MM.1S (cell line): Measurements from ENCODE around the gene SMURF1.

Experiments
- DNase-seq: peaks from one replicate; pipeline ENCODE4 v3.0.0-alpha.2; 2015
- H2AFZ ChIP-seq: fragments of 300-600 bp; sonication (generic); 2 replicates; pipeline ENCODE4 v1.6.0; 2016; ENCODE audit warnings: antibody characterized with exemption, low read length
- H3F3A ChIP-seq: fragments of 300-600 bp; sonication (generic); 2 replicates; pipeline ENCODE4 v1.6.1; 2016; ENCODE audit warnings: mild to moderate bottlenecking, antibody characterized with exemption, low read length, moderate library complexity, mixed read lengths; ENCODE audit not compliant: insufficient read depth
- H3K27ac ChIP-seq: fragments of 300-600 bp; sonication (generic); 2 replicates; pipeline ENCODE4 v1.5.1; 2016; ENCODE audit warnings: mild to moderate bottlenecking, low read length
- H3K27me3 ChIP-seq: fragments of 300-600 bp; sonication (generic); replicated peaks from 2 replicates; pipeline ENCODE4 v1.6.0; 2016; ENCODE audit warnings: low read length; ENCODE audit not compliant: insufficient read depth
- H3K36me3 ChIP-seq: fragments of 300-600 bp; sonication (generic); replicated peaks from 2 replicates; pipeline ENCODE4 v1.6.1; 2016; ENCODE audit warnings: mild to moderate bottlenecking, low read length, mixed read lengths; ENCODE audit not compliant: insufficient read depth
- H3K4me1 ChIP-seq: fragments of 300-600 bp; sonication (generic); 2 replicates; pipeline ENCODE4 v1.6.1; 2016; ENCODE audit warnings: low read length, mixed read lengths
- H3K4me2 ChIP-seq: fragments of 300-600 bp; sonication (generic); 2 replicates; pipeline ENCODE4 v1.6.0; 2016; ENCODE audit warnings: low read depth, low read length
- H3K4me3 ChIP-seq: fragments of 300-600 bp; sonication (generic); 2 replicates; pipeline ENCODE4 v1.5.1; 2016; ENCODE audit warnings: low read length, mixed read lengths
- H3K79me2 ChIP-seq: fragments of 300-600 bp; sonication (generic); 2 replicates; pipeline ENCODE4 v1.6.1; 2016; ENCODE audit warnings: mixed run types, low read length, mixed read lengths
- H3K9ac ChIP-seq: fragments of 300-600 bp; sonication (generic); 2 replicates; pipeline ENCODE4 v1.6.1; 2016; ENCODE audit warnings: low read length, mixed read lengths
- H3K9me2 ChIP-seq: fragments of 300-600 bp; sonication (generic); replicated peaks from 2 replicates; pipeline ENCODE4 v1.6.1; 2016; ENCODE audit warnings: mild to moderate bottlenecking, low read length, mixed read lengths; ENCODE audit not compliant: insufficient read depth
- H3K9me3 ChIP-seq: fragments of 300-600 bp; sonication (generic); replicated peaks from 2 replicates; pipeline ENCODE4 v1.6.1; 2016; ENCODE audit warnings: mild to moderate bottlenecking, low read length, mixed read lengths; ENCODE audit not compliant: insufficient read depth
- H4K20me1 ChIP-seq: fragments of 300-600 bp; sonication (generic); 2 replicates; pipeline ENCODE4 v1.6.1; 2016; ENCODE audit warnings: mild to moderate bottlenecking, low read length, moderate library complexity, mixed read lengths; ENCODE audit not compliant: insufficient read depth
- CTCF ChIP-seq: fragments of 300-600 bp; sonication (generic); IDR thresholded peaks from 2 replicates; pipeline ENCODE4 v1.5.1; 2016; ENCODE audit warnings: antibody characterized with exemption, low read length, mixed read lengths
- EZH2 ChIP-seq: fragments of 300-600 bp; sonication (generic); optimal IDR thresholded peaks from 2 replicates; pipeline ENCODE3; 2017; ENCODE audit warnings: low read depth, mild to moderate bottlenecking, antibody characterized with exemption, low read length, mixed read lengths
- EZH2phosphoT487 ChIP-seq: fragments of 300-600 bp; sonication (generic); IDR thresholded peaks from 2 replicates; pipeline ENCODE4 v1.6.1; 2018; ENCODE audit warnings: antibody characterized with exemption, low read length

The SMURF1 gene

DNA sequence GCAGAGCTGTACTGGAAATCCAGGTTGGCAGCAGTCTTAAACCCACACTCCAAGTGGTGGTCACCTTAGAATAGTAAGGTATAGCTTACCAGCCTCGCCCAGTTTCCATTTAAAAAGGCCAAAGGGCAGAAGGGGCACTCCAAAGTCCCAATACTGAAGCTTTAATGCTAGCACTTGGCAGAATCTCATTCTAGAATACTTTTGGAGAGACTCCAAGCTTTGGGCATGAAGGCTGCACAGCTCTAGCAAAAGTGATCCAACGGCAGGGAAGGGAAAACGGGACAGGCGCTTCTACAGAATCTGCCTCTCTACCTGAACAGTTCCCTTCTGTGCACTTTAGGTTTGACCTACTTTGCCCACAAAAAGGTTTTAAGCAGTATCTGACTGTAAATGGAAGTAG lies 19.7 kb downstream of the SMURF1 start:
- H3K9ac ChIP-seq: no peak overlapping the region
- H3K9me3 ChIP-seq: no peaks in the 10 kb centered on the region
- peaks cover 75% of the 10 kb centered on the region for H3K79me2 ChIP-seq
- H3K4me2 ChIP-seq: no peak overlapping the region
- no peaks in the 10 kb centered on the region for H3K4me1 ChIP-seq
- H3K27me3 ChIP-seq: no peaks in the 10 kb centered on the region
- no peak overlapping the region for H2AFZ ChIP-seq
- no peaks in the 10 kb centered on the region for H4K20me1 ChIP-seq
- no peaks in the 10 kb centered on the region for H3K36me3 ChIP-seq
- no peaks in the 10 kb centered on the region for H3K9me2 ChIP-seq
- no peak for DNase-seq
- no peak overlapping the region for H3K27ac ChIP-seq
- H3K4me3 ChIP-seq: no peak overlapping the region
- TF ChIP-seq EZH2: no peak
- TF ChIP-seq EZH2phosphoT487: no peak
- TF ChIP-seq CTCF: no peak
- no peaks in the 10 kb centered on the region for H3F3A ChIP-seq

- Histone ChIP-seq H3F3A (no peaks in the 10 kb centered on the region), H3K36me3 (no peaks in the 10 kb centered on the region), H3K9ac (no peak overlapping the region), H3K27me3 (no peaks in the 10 kb centered on the region), H4K20me1 (no peaks in the 10 kb centered on the region), H3K9me2 (no peaks in the 10 kb centered on the region), H3K79me2 (peaks cover 70% of the 10 kb centered on the region), H3K27ac (no peak overlapping the region), H3K4me3 (no peak overlapping the region), H2AFZ (no peak overlapping the region), H3K9me3 (no peaks in the 10 kb centered on the region), H3K4me1 (no peaks in the 10 kb centered on the region), H3K4me2 (no peak overlapping the region)
- TF ChIP-seq CTCF (no peak), EZH2phosphoT487 (no peak), EZH2 (no peak)
- DNase-seq: no peak
Measured at GRCh38 chr7:99123571-99124033, 20.3 kb downstream of the SMURF1 start.

- no peak overlapping the region for H2AFZ ChIP-seq
- TF ChIP-seq EZH2: no peak
- TF ChIP-seq CTCF: no peak
- no peak for TF ChIP-seq EZH2phosphoT487
- no peak for DNase-seq
- H3K4me3 ChIP-seq: no peak overlapping the region
- no peaks in the 10 kb centered on the region for H3K9me3 ChIP-seq
- no peaks in the 10 kb centered on the region for H3K36me3 ChIP-seq
- H3K4me2 ChIP-seq: no peak overlapping the region
- H3K27me3 ChIP-seq: no peaks in the 10 kb centered on the region
- H3K9me2 ChIP-seq: no peaks in the 10 kb centered on the region
- H3K27ac ChIP-seq: no peak overlapping the region
- H3K4me1 ChIP-seq: no peaks in the 10 kb centered on the region
- H3K79me2 ChIP-seq: peaks cover 70% of the 10 kb centered on the region
- no peaks in the 10 kb centered on the region for H3F3A ChIP-seq
- no peak overlapping the region for H3K9ac ChIP-seq
- H4K20me1 ChIP-seq: no peaks in the 10 kb centered on the region
Measured at GRCh38 chr7:99122762-99123161, 21.1 kb downstream of the SMURF1 start.
